Mesendoderm (in vitro differentiated cells): ENCODE results near the gene MYH15.

Experiments used
- DNase-seq: peaks from one replicate; pipeline ENCODE4 v3.0.0; 2013
- H2AK5ac ChIP-seq: 2 replicates; pipeline ENCODE4 v1.6.1; 2013; ENCODE audit warnings: low read length, inconsistent platforms
- H2BK120ac ChIP-seq: 2 replicates; pipeline ENCODE4 v1.6.1; 2013; ENCODE audit warnings: low read depth, mild to moderate bottlenecking, low read length, moderate library complexity, mixed read lengths
- H2BK15ac ChIP-seq: replicated peaks from 2 replicates; pipeline ENCODE4 v1.6.1; 2013; ENCODE audit warnings: low read depth, mild to moderate bottlenecking, moderate library complexity
- H2BK5ac ChIP-seq: 2 replicates; pipeline ENCODE4 v1.6.1; 2013; ENCODE audit warnings: low read length, inconsistent platforms
- H3K18ac ChIP-seq: 2 replicates; pipeline ENCODE4 v1.6.1; 2013; ENCODE audit warnings: mild to moderate bottlenecking, low read length, mixed read lengths
- H3K23ac ChIP-seq: one replicate; pipeline ENCODE4 v1.6.1; 2013; ENCODE audit warnings: low read length
- H3K27ac ChIP-seq: 2 replicates; pipeline ENCODE4 v1.5.1; 2013; ENCODE audit warnings: low read depth, mild to moderate bottlenecking, inconsistent platforms, low read length, moderate library complexity
- H3K27me3 ChIP-seq: 2 replicates; pipeline ENCODE4 v1.6.1; 2013; ENCODE audit warnings: low read length, control low read depth, mild to moderate bottlenecking, inconsistent platforms; ENCODE audit not compliant: insufficient read depth, poor library complexity
- H3K36me3 ChIP-seq: 2 replicates; pipeline ENCODE4 v1.6.1; 2013; ENCODE audit warnings: low read length, inconsistent platforms; ENCODE audit not compliant: control insufficient read depth, insufficient read depth
- H3K4ac ChIP-seq: one replicate; pipeline ENCODE4 v1.6.1; 2013; ENCODE audit warnings: low read depth, mild to moderate bottlenecking, low read length, moderate library complexity
- H3K4me1 ChIP-seq: 2 replicates; pipeline ENCODE4 v1.6.1; 2013; ENCODE audit warnings: low read depth, low read length, inconsistent platforms; ENCODE audit not compliant: control insufficient read depth
- H3K4me2 ChIP-seq: 2 replicates; pipeline ENCODE4 v1.6.1; 2013; ENCODE audit warnings: low read length
- H3K4me3 ChIP-seq: 2 replicates; pipeline ENCODE4 v1.5.1; 2013; ENCODE audit warnings: mild to moderate bottlenecking, low read length
- H3K56ac ChIP-seq: one replicate; pipeline ENCODE4 v1.6.1; 2013; ENCODE audit warnings: low read length
- H3K79me1 ChIP-seq: 2 replicates; pipeline ENCODE4 v1.6.1; 2013; ENCODE audit warnings: low read length, inconsistent platforms
- H3K79me2 ChIP-seq: 2 replicates; pipeline ENCODE4 v1.6.1; 2013; ENCODE audit warnings: mild to moderate bottlenecking, low read length; ENCODE audit not compliant: control insufficient read depth, insufficient read depth
- H3K9ac ChIP-seq: 2 replicates; pipeline ENCODE4 v1.6.1; 2013; ENCODE audit warnings: low read length, inconsistent platforms
- H4K5ac ChIP-seq: one replicate; pipeline ENCODE4 v1.6.1; 2013; ENCODE audit warnings: low read length
- H4K8ac ChIP-seq: one replicate; pipeline ENCODE4 v1.6.1; 2013; ENCODE audit warnings: low read depth, mild to moderate bottlenecking, control low read depth, low read length, moderate library complexity
- WGBS: extraction: QIAGEN DNeasy Blood & Tissue Kit; methylation state at CpG from one replicate; pipeline ENCODE4 v1.1.7; 2013; ENCODE audit warnings: low lambda C conversion rate, missing lambda C conversion rate; ENCODE audit not compliant: insufficient coverage; ENCODE audit errors: extremely low coverage; 5-methylcytosine and 5-hydroxymethylcytosine counted together

MYH15 gene

GRCh38 chr3:108401836-108402235, 108.6 kb downstream of the MYH15 start:
- Histone ChIP-seq H3K4ac (no peak overlapping the region), H3K18ac (no peak overlapping the region), H3K4me1 (no peaks in the 10 kb centered on the region), H3K4me2 (no peak overlapping the region), H4K5ac (no peak overlapping the region), H3K4me3 (no peak overlapping the region), H2BK15ac (no peak overlapping the region), H2BK120ac (no peak overlapping the region), H3K9ac (no peak overlapping the region), H3K36me3 (no peaks in the 10 kb centered on the region), H2BK5ac (no peak overlapping the region), H2AK5ac (no peak overlapping the region), H4K8ac (no peak overlapping the region), H3K79me2 (no peaks in the 10 kb centered on the region), H3K23ac (no peak overlapping the region), H3K27ac (no peak overlapping the region), H3K79me1 (no peaks in the 10 kb centered on the region), H3K27me3 (no peaks in the 10 kb centered on the region), H3K56ac (no peak overlapping the region)
- DNase-seq = no peak
- WGBS = no CpG with 5 or more reads among the region's 2 CpGs

GRCh38 chr3:108398510-108398909, 111.9 kb downstream of the MYH15 start:
- no peak overlapping the region for H2BK120ac ChIP-seq
- H3K79me2 ChIP-seq = no peaks in the 10 kb centered on the region
- H3K23ac ChIP-seq = no peak overlapping the region
- no peak overlapping the region for H4K8ac ChIP-seq
- H2BK15ac ChIP-seq = no peak overlapping the region
- H3K4me3 ChIP-seq = no peak overlapping the region
- no CpG with 5 or more reads among the region's 6 CpGs for WGBS
- H3K27me3 ChIP-seq = no peaks in the 10 kb centered on the region
- no peak overlapping the region for H3K4ac ChIP-seq
- no peaks in the 10 kb centered on the region for H3K36me3 ChIP-seq
- no peak overlapping the region for H3K18ac ChIP-seq
- H3K79me1 ChIP-seq = no peaks in the 10 kb centered on the region
- H2BK5ac ChIP-seq = no peak overlapping the region
- DNase-seq = no peak
- no peak overlapping the region for H2AK5ac ChIP-seq
- H3K4me2 ChIP-seq = no peak overlapping the region
- H3K56ac ChIP-seq = no peak overlapping the region
- no peak overlapping the region for H3K9ac ChIP-seq
- no peaks in the 10 kb centered on the region for H3K4me1 ChIP-seq
- H3K27ac ChIP-seq = no peak overlapping the region
- no peak overlapping the region for H4K5ac ChIP-seq

GRCh38 chr3:108396336-108396735, 114.1 kb downstream of the MYH15 start:
- no peaks in the 10 kb centered on the region for H3K79me1 ChIP-seq
- no peak overlapping the region for H3K4me2 ChIP-seq
- H4K5ac ChIP-seq = no peak overlapping the region
- no peak overlapping the region for H2AK5ac ChIP-seq
- H3K23ac ChIP-seq = no peak overlapping the region
- no peak overlapping the region for H3K18ac ChIP-seq
- H2BK5ac ChIP-seq = no peak overlapping the region
- H3K9ac ChIP-seq = no peak overlapping the region
- H3K79me2 ChIP-seq = no peaks in the 10 kb centered on the region
- no peak for DNase-seq
- no peak overlapping the region for H3K4me3 ChIP-seq
- no peak overlapping the region for H2BK15ac ChIP-seq
- no peaks in the 10 kb centered on the region for H3K4me1 ChIP-seq
- no peaks in the 10 kb centered on the region for H3K27me3 ChIP-seq
- H3K27ac ChIP-seq = no peak overlapping the region
- no peaks in the 10 kb centered on the region for H3K36me3 ChIP-seq
- H2BK120ac ChIP-seq = no peak overlapping the region
- WGBS = no CpG with 5 or more reads among the region's 1 CpG
- no peak overlapping the region for H3K56ac ChIP-seq
- no peak overlapping the region for H3K4ac ChIP-seq
- H4K8ac ChIP-seq = no peak overlapping the region

GRCh38 chr3:108394563-108394962, 115.8 kb downstream of the MYH15 start:
- WGBS = no CpG with 5 or more reads among the region's 3 CpGs
- no peak for DNase-seq

GRCh38 chr3:108394016-108394415, 116.4 kb downstream of the MYH15 start:
- Histone ChIP-seq H3K23ac (no peak overlapping the region), H3K9ac (no peak overlapping the region), H3K4me2 (no peak overlapping the region), H3K56ac (no peak overlapping the region), H3K18ac (no peak overlapping the region), H2AK5ac (no peak overlapping the region), H4K8ac (no peak overlapping the region), H2BK5ac (no peak overlapping the region), H3K4me3 (no peak overlapping the region), H3K79me1 (no peaks in the 10 kb centered on the region), H2BK15ac (no peak overlapping the region), H3K4ac (no peak overlapping the region), H3K79me2 (no peaks in the 10 kb centered on the region), H3K27me3 (no peaks in the 10 kb centered on the region), H4K5ac (no peak overlapping the region), H3K4me1 (peaks cover 4% of the 10 kb centered on the region), H3K27ac (no peak overlapping the region), H2BK120ac (no peak overlapping the region), H3K36me3 (no peaks in the 10 kb centered on the region)
- no CpG with 5 or more reads among the region's 2 CpGs for WGBS
- no peak for DNase-seq

More at GRCh38 chr3:108394563-108394962, 115.8 kb downstream of the MYH15 start:
- no peak overlapping the region for H3K4me2 ChIP-seq
- H3K56ac ChIP-seq = no peak overlapping the region
- H2BK5ac ChIP-seq = no peak overlapping the region
- H3K23ac ChIP-seq = no peak overlapping the region
- H3K79me1 ChIP-seq = no peaks in the 10 kb centered on the region
- H3K4me3 ChIP-seq = no peak overlapping the region
- peaks cover 2% of the 10 kb centered on the region for H3K4me1 ChIP-seq
- H4K8ac ChIP-seq = no peak overlapping the region
- no peak overlapping the region for H2BK120ac ChIP-seq
- H3K36me3 ChIP-seq = no peaks in the 10 kb centered on the region
- no peak overlapping the region for H2BK15ac ChIP-seq
- H3K18ac ChIP-seq = no peak overlapping the region
- H2AK5ac ChIP-seq = no peak overlapping the region
- H4K5ac ChIP-seq = no peak overlapping the region
- no peak overlapping the region for H3K4ac ChIP-seq
- H3K27ac ChIP-seq = no peak overlapping the region
- H3K9ac ChIP-seq = no peak overlapping the region
- no peaks in the 10 kb centered on the region for H3K27me3 ChIP-seq
- H3K79me2 ChIP-seq = no peaks in the 10 kb centered on the region

- Histone ChIP-seq H3K23ac (no peak overlapping the region), H3K9ac (no peak overlapping the region), H2BK120ac (no peak overlapping the region), H2AK5ac (no peak overlapping the region), H3K4me3 (no peak overlapping the region), H3K4me1 (peaks cover 4% of the 10 kb centered on the region), H3K27me3 (no peaks in the 10 kb centered on the region), H3K56ac (no peak overlapping the region), H3K27ac (no peak overlapping the region), H4K8ac (no peak overlapping the region), H4K5ac (no peak overlapping the region), H3K79me2 (no peaks in the 10 kb centered on the region), H3K4ac (no peak overlapping the region), H3K18ac (no peak overlapping the region), H3K4me2 (no peak overlapping the region), H3K36me3 (no peaks in the 10 kb centered on the region), H3K79me1 (no peaks in the 10 kb centered on the region), H2BK15ac (no peak overlapping the region), H2BK5ac (no peak overlapping the region)
- no peak for DNase-seq
- WGBS = no CpG with 5 or more reads among the region's 3 CpGs
These were observed 117.1 kb downstream of the MYH15 start for GRCh38 chr3:108393128-108393900.
